GM19099 (cell line): ENCODE data around the gene NRG2.

Experiments
- POLR2A ChIP-seq: IDR thresholded peaks from 3 replicates; pipeline ENCODE4 v1.6.1; 2011; ENCODE audit warnings: low read depth; ENCODE audit not compliant: insufficient read length; ENCODE audit errors: extremely low read depth

NRG2 gene

DNA sequence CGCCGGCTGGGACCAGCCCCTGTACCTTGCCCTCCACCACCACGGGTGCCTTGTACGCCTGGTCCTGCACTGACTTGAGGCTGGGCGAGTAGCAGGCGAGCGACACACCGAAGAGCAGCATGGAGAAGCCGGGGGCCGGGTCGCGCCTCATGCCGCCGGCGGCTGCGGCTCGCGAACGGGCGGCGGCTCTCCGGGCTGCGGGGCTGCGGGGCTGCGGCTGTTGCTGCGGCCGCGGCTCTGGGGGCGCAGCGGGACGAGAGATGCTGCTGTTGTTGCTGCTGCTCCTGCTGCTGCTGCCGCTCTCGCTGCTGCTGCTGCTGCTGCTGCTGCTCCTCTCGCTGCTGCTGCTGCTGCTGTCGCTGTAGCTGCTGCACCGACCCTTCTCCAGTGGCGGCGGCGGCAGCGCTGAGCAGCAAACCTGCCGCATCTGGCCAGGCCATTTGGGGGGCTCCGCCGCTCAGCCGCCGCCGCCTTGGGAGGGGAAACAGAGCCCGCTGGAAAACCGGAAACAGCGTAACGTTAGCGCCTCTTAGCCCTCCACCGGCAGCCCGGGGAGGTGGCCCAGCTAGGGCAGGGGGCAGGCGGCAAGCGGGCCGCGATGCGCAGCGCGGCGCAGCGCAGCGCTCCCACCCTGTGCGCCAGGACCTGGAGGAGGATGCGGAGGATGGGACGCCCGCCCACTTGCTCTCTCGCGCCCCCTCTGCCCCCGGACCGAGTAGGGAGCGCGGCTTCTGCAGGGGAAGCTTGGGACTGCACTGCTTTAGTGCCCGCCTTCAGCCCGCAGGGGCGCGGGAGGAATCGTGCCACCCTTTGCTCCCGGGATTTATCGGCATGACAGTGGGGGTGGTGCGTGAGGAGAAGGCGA, at the start of gene NRG2:
Gene NRG2, minus strand, starts transcription at position 657 of the 865 bp plus-strand sequence.
- no peak for TF ChIP-seq POLR2A

DNA sequence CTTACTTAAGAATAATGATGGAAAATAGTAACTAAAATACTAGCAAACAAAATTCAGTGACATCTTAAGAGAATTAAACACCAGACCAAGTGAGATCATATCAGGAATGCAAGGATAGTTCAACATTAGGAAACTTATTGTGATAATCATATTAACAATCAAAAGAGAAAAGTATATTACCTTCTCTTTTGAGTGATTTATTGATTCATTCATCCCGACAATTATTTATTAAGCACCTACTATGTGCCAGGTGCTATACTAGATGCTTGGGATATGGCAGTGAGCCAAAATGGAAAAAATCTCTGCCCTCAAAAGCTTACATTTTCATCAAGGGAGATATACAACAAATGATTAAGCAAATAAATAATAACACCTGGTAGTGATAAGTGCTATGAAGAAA, 47.2 kb upstream of the NRG2 start:
- TF ChIP-seq POLR2A, result no peak

DNA sequence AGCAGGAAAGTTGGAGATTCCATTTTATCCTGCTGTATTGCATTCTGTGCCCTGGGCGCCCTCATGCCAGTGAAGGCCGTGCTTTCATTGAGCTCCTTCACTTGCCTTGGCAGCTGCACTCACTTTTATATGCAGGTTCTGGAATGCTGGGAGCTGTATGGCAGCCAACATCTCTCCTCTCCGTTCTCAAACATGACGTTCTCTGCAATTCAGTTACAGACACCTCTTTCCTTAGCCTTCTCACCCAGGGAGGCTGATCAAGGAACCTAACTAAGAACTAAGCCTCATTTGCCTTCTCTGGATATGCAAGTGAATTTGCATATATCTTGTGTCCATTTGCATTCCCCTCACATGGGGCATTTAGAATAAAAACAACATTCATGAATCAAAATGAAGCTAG, 41.4 kb upstream of the NRG2 start:
- no peak for TF ChIP-seq POLR2A

DNA sequence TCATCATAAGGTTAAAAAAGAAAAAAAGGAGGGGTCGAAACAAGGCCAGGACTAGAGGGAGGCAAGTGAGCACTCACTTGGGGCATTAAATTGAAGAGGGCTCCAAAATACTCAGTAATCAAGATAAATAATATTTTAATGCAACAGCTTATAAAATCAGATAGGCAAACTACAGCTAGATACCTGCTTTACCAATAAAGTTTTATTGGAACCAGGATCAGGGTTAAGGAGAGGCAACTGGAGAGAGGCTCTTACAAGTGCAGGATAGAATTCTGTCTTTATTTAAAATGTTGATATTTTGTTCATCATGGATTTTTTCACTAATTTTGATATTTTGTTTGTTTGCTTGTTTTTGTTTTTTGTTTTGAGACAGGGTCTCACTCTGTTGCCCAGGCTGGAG, 40.6 kb upstream of the NRG2 start:
- TF ChIP-seq POLR2A, result no peak

DNA sequence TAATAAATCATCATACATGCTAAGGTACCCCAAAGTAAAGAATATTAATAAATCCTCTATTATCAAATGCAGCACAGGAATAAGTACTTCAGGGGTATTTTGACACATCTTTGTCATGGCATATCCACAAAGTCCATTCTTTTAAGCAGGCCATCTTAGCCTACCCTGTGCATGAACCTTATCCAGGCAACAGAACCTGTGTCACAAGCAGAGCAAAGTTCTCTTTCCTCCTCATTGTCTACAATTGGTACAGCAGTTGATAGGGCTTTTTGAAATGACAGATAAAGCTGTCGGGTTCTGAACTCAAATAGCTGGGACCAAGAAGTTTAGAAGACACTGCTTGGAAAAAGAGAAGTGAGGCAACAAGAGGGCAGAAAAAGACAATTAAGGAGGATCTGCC, 40.0 kb upstream of the NRG2 start:
- no peak for TF ChIP-seq POLR2A

DNA sequence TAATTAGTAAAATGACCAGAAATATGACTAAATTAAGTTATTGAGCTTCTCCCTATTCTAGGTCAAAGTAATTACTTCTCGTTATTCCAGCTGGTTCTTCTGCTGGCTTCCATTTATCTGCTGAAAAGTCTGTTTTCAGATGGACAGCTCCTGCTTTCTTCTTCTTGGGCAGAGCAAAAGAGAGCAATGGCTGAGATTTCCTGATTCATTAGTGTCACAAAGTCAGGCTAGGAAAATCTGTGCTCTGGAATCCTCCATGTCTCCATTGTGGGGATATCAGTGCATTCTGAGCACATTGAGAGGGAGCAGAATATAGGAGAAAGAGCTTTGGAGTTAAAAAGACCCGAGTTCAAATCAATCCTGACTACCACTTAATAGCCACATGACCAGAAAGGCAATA, 33.7 kb upstream of the NRG2 start:
- no peak for TF ChIP-seq POLR2A

DNA sequence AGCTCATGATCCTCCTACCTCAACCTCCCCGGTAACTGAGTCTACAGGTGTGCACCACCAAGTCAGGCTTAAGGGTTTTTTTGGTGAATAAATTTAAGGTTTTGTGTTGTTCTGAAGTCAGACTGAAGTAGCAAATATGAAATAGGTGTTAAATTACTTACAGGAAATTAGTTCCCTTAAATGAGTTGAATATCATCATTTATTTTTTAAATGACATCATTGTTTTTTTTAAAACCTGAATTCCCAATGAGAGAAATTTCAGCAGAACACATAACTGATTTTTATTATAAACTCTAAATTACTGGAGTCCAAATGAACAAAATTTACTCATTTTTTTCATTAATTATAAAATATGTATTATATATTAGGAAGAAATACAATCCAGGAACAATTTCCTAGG, 33.0 kb upstream of the NRG2 start:
- no peak for TF ChIP-seq POLR2A

DNA sequence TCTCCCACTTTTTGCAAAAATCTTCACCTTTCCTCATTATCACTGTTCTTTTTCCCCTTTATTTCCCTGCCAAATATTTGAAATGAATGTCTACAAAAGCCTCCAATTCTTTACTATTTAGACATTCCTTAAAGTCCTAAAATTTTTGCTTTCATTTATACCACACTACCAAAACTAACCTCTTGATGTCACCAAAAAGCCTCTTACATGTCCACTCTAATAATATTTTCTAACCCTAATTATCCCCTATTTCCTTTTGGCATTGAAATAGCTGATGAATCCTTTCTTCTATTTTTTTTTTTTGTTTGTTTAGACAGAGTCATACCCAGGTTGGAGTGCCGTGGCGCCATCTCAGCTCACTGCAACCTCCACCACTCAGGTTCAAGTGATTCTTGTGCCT, 32.3 kb upstream of the NRG2 start:
- no peak for TF ChIP-seq POLR2A

DNA sequence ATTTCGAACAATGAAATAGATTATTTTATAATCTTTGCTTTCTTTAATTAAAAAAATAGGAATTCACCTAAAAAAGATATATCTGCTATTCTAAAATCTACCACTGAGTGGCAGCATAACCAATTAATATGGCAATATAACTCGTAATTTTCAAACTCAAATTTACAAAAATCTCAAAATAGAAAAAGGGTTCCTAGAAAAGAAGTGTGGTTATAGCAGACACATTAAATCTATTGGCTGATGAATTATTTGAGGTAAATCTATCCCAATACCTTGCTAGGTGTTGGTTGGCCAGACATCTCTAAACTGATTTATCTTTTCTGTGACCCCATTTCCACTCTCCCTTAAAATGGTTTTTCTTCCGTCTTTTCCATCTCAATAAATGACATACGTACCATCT, 30.2 kb upstream of the NRG2 start:
- no peak for TF ChIP-seq POLR2A

DNA sequence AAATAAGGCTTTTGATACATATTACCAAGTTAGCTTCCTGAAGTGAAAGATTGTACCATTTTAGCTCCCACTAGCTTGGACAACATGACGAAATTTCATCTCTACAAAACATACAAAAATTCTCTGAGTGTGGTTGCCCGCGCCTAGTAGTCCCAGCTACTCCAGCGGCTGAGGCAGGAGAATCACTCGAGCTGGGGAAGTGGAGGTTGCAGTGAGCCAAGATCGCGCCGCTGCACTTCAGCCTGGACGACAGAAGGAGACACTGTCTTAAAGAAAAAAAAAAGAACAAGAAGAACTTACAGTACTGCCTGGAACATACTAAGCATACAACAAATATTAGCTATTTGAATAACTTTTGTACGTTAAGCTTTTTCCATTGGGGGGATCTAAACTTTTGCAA, 29.7 kb upstream of the NRG2 start:
- TF ChIP-seq POLR2A, result no peak

DNA sequence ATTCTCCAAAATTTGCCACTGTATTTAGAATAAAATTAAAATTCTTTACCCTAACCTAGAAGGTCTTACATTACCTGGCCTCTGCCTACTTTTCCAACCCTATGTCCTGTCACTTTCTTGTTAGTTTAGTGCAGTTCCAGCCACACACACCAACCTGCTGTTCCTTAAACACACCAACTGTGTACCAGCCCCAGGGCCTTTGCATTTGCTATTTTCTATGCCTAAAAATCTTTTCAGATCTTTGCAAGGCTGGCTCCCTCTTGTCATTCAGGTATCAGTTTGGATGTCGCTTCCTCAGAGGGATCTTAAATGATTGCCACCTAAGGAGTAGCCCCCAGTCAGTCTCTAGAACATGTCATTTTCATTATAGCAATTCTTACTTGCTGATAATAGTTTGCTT, 17.7 kb upstream of the NRG2 start:
- no peak for TF ChIP-seq POLR2A

DNA sequence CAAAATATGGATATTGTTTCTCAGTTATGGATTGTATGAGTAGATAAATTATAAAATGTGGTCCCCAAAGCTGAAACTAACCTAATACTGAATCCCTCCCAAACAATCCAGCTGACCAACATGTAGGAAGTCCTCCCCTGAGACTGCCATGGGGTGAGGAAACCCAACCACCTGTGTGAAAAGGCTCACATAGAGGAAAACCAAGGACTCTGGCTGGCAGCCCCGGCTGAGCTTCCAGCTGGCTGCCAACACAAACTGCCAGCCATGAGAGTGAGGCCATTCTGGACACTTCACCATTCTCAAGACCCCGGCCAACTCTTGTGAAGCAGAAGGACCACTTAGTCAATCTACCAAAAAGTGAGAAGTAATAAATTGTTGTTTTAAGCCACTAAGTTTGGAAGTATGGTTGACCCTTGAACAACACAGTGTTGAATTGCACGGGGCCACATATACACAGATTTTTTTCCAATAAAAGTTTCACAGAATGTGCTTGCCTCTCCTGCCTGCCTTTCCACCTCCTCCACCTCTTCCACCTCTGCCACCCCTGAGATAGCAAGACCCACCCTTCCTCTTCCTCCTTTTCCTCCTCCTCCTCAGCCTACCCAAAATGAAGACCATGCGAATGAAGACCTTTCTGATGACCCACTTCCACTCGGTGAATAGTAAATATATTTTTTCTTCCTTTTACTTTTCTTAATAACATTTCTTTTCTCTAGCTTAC, 15.3 kb upstream of the NRG2 start:
- no peak for TF ChIP-seq POLR2A

DNA sequence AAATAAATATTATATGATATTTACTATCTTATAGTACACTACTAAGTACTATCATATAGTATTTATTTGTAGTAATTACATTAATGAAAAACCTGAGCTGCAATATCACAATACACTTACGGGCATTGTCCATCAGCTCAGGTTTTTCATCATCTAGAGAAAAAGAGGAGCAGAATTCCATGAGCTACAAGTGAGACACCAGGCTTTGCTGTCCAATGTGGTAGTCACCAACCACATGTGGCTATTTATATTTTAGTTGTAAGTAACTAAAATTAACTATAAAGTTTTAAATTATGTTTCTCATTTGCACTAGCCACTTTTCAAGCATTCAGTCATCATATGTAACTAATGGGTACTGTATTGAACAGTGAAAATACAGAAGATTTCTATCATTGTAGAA, 13.8 kb upstream of the NRG2 start:
- no peak for TF ChIP-seq POLR2A

DNA sequence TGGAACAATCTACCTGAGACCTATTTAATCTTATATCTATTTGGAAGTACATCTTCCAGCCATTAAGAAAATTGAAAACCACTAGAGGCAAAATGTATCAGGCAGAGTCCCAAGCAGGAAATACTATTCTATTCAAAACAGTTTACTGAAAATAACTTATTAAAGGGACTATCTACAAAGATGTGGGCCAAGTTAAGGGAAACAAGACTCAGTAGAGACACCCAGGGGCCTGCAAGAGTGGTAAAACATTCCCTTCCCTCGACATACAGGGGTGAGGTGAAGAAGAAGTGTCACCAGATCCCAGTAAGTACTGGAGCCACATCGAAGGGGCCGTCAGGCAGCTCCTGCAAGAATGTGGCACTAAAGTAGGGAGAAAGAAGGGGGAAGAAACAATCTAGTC, 12.1 kb upstream of the NRG2 start:
- no peak for TF ChIP-seq POLR2A

DNA sequence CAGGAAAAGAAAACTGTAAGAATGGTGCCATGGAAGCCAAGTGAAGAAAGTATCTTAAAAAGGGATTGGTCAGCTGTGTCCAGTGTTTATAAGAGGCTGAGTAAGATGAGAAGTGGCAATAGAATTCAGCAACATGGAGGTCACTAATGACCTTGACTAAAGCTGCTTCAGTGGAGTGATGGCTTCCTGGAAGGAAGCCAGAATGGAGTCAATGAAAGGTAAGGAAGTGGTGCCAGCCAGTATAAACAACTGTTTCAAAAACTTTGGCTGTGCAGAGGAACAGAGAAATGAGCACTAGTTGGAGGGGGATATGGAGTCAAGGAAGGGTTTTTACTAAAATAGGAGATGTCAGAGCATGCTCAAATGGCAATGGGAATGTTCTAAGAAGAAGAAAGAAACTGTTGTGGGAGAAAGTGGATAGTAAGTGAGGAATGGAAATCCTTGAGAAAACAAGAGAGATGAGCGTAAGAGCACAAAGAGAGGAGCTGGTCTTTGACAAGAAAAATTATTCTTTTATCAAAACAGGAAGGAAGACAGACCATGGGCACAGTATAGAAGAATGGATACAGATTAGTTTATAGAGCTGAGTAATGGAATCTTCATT, 11.1 kb upstream of the NRG2 start:
- TF ChIP-seq POLR2A, result no peak

DNA sequence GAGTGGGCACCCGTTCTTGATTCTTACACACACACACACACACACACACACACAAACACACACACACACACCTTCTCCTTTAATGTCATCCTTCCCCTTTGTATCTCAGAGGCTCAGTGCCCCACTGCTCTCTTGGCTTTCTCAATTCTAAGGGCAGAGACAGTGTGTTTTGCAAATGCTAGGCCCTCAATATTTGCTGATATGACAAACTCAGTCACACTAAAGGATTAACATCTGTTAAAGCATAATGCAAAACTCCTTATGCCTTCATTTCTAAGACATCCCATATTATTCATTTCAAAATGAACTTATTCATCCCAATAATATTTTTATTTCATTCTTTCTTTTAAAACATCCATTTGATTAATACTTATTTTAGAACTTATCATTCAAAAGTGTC, 8.9 kb upstream of the NRG2 start:
- no peak for TF ChIP-seq POLR2A
